OCI-LY7 (cell line): ENCODE measurements around the gene JADE3. TPM values are rescaled to one million over a fixed set of nuclear protein-coding genes. Genes with fewer than 3 reads are reported as not detected.

Experiments
- BruUV-seq: library from RNA; stranded (reverse); fragments of 400-500 nt; replicated peaks from 2 replicates; lab custom pipeline; 2021; lab: Mats Ljungman, UMichigan
- CTCF ChIA-PET: fragments of 300-600 bp; sonication (Branson Sonifier 250); formaldehyde crosslinking; loops from one replicate; lab custom pipeline; 2022; ENCODE audit warnings: antibody characterized with exemption; ENCODE audit not compliant: unreplicated experiment; lab: Charles Lee
- POLR2A ChIA-PET: fragments of 300-600 bp; sonication (Branson Sonifier 250); formaldehyde crosslinking; loops from one replicate; lab custom pipeline; 2022; ENCODE audit warnings: antibody characterized with exemption; lab: Charles Lee
- DNase-seq: peaks from one replicate; pipeline ENCODE4 v3.0.0-alpha.2; 2015; ENCODE audit warnings: low spot score
- H2AFZ ChIP-seq: fragments of 200-600 bp; sonication (generic), shearing (Covaris generic); 2 replicates; pipeline ENCODE4 v1.6.1; 2014; ENCODE audit warnings: mild to moderate bottlenecking, antibody characterized with exemption, low read length, moderate library complexity
- H3K27ac ChIP-seq: fragments of 200-600 bp; sonication (generic); 2 replicates; pipeline ENCODE4 v1.5.1; 2014; ENCODE audit warnings: mixed run types, low read depth, mild to moderate bottlenecking, moderate library complexity, low read length, inconsistent platforms; ENCODE audit not compliant: poor library complexity, severe bottlenecking
- H3K36me3 ChIP-seq: fragments of 200-600 bp; sonication (generic); 2 replicates; pipeline ENCODE4 v1.6.1; 2014; ENCODE audit warnings: mild to moderate bottlenecking, antibody characterized with exemption, low read length, moderate library complexity, mixed read lengths; ENCODE audit not compliant: insufficient read depth
- H3K4me1 ChIP-seq: fragments of 200-600 bp; sonication (generic); 2 replicates; pipeline ENCODE4 v1.5.1; 2014; ENCODE audit warnings: mild to moderate bottlenecking, low read length; ENCODE audit not compliant: insufficient read depth, poor library complexity, severe bottlenecking
- H3K4me2 ChIP-seq: fragments of 200-600 bp; sonication (generic); 2 replicates; pipeline ENCODE4 v1.6.1; 2014; ENCODE audit warnings: mild to moderate bottlenecking, low read length
- H3K4me3 ChIP-seq: fragments of 200-600 bp; sonication (generic); 2 replicates; pipeline ENCODE4 v1.5.1; 2014; ENCODE audit warnings: mild to moderate bottlenecking, low read depth, low read length; ENCODE audit not compliant: poor library complexity, severe bottlenecking
- H3K79me2 ChIP-seq: fragments of 200-600 bp; sonication (generic); 2 replicates; pipeline ENCODE4 v1.6.1; 2016; ENCODE audit warnings: low read depth, mild to moderate bottlenecking, low read length, moderate library complexity, mixed read lengths; ENCODE audit not compliant: insufficient read depth
- H3K9me2 ChIP-seq: fragments of 200-600 bp; sonication (generic); 2 replicates; pipeline ENCODE4 v1.6.1; 2016; ENCODE audit warnings: mild to moderate bottlenecking, low read length, mixed read lengths; ENCODE audit not compliant: insufficient read depth
- H3K9me3 ChIP-seq: fragments of 200-600 bp; sonication (generic); 2 replicates; pipeline ENCODE4 v1.6.1; 2014; ENCODE audit warnings: mild to moderate bottlenecking, mixed run types, low read length, mixed read lengths
- H4K20me1 ChIP-seq: fragments of 200-600 bp; sonication (generic); 2 replicates; pipeline ENCODE4 v1.6.1; 2014; ENCODE audit warnings: mild to moderate bottlenecking, antibody characterized with exemption, low read length, moderate library complexity, mixed read lengths; ENCODE audit not compliant: insufficient read depth
- EZH2phosphoT487 ChIP-seq: fragments of 200-600 bp; sonication (generic); IDR thresholded peaks from 2 replicates; pipeline ENCODE4 v1.6.1; 2018; ENCODE audit warnings: low read depth, borderline replicate concordance, mild to moderate bottlenecking, mixed run types, antibody characterized with exemption, low read length, moderate library complexity, mixed read lengths
- intact Hi-C: fragments of 100-400 bp; cut with micrococcal nuclease; formaldehyde crosslinking; loops from one replicate; pipeline ENCODE4 v1.10.0; 2022; ENCODE audit not compliant: unreplicated experiment
- total RNA-seq, 2 experiments: library from RNA; depleted of rRNA in 1 of 2; stranded (reverse); fragments of >200 nt in 1 of 2; shearing (Covaris generic) in 1 of 2; gene quantifications; 2 replicates each; pipeline ENCODE4 v1.2.3, GENCODE V29; 2014 to 2022
- TF ChIP-seq, protein P1 (sequence below): fragments of 200-600 bp; sonication (generic); conservative IDR thresholded peaks from 2 replicates; pipeline ENCODE4 v1.5.1; 2014; ENCODE audit warnings: mild to moderate bottlenecking, antibody characterized with exemption, low read length, moderate library complexity, mixed read lengths

JADE3 gene
- total RNA-seq, 2 experiments from 2014 or later = 6.1 to 10.7 TPM

DNA sequence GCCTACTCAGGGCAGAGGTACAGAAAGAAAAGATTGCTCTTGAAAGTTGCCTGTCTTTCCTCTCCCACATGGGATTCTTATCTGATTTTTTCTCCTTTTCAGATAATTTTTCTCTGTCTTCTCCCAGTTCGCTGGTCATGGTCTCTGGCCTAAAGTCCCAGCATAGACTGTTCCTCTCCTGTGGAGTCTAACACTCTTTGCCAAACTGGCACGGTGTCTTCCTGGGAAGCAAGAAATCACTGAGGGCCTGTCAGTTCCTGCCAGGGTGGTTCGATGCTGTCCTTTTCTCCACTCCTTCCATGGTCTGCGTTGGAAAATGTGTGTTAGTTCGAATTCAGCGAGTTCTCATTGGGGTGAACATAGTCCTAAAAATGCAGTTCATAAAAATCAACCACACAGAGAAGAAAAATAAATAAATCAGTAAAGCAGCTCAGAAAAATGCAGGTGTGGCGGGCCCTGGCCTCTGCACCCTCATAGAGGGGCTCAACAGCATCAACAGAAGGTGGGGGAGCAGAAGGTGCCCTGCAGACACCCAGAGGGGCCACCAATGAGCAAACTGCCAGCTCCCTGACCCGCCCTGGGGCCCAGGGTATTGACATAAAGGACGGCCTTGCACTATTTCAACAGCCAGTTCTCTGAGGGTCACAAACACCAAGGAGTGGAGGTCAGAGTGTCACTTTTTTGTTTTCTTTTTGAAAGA lies 168.1 kb downstream of the JADE3 start:
- H3K79me2 ChIP-seq = no peaks in the 10 kb centered on the region
- no TSS peak for BruUV-seq
- no peak overlapping the region for H3K4me3 ChIP-seq
- H4K20me1 ChIP-seq = no peaks in the 10 kb centered on the region
- no peak for DNase-seq
- H3K9me2 ChIP-seq = no peaks in the 10 kb centered on the region
- ChIA-PET POLR2A (no interaction called here), CTCF (no interaction called here)
- no peak overlapping the region for H3K4me2 ChIP-seq
- H3K36me3 ChIP-seq = no peaks in the 10 kb centered on the region
- no peak overlapping the region for H2AFZ ChIP-seq
- intact Hi-C loops = no loop called here
- H3K27ac ChIP-seq = no peak overlapping the region
- TF ChIP-seq EZH2phosphoT487 = no peak
- TF ChIP-seq, protein P1, sequence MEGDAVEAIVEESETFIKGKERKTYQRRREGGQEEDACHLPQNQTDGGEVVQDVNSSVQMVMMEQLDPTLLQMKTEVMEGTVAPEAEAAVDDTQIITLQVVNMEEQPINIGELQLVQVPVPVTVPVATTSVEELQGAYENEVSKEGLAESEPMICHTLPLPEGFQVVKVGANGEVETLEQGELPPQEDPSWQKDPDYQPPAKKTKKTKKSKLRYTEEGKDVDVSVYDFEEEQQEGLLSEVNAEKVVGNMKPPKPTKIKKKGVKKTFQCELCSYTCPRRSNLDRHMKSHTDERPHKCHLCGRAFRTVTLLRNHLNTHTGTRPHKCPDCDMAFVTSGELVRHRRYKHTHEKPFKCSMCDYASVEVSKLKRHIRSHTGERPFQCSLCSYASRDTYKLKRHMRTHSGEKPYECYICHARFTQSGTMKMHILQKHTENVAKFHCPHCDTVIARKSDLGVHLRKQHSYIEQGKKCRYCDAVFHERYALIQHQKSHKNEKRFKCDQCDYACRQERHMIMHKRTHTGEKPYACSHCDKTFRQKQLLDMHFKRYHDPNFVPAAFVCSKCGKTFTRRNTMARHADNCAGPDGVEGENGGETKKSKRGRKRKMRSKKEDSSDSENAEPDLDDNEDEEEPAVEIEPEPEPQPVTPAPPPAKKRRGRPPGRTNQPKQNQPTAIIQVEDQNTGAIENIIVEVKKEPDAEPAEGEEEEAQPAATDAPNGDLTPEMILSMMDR = no peak
- H3K9me3 ChIP-seq = no peaks in the 10 kb centered on the region
- H3K4me1 ChIP-seq = no peaks in the 10 kb centered on the region

DNA sequence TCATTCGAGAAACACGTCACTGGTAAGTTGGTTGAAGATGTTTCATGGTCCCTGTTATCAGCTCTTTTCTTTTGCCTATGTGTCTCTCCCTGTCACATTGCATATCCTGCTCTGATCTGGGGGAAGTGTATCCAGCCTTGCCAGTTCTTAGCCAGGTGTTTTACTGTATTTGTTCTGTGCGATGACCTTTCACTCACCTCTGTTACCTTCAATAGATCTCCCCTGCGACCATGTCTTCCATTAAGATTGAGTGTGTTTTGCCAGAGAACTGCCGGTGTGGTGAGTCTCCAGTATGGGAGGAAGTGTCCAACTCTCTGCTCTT lies 168.7 kb downstream of the JADE3 start:
- Histone ChIP-seq H2AFZ (no peak overlapping the region), H3K4me2 (no peak overlapping the region), H3K79me2 (no peaks in the 10 kb centered on the region), H3K4me3 (no peak overlapping the region), H3K9me3 (no peaks in the 10 kb centered on the region), H3K4me1 (no peaks in the 10 kb centered on the region), H3K9me2 (no peaks in the 10 kb centered on the region), H3K27ac (no peak overlapping the region), H4K20me1 (no peaks in the 10 kb centered on the region), H3K36me3 (no peaks in the 10 kb centered on the region)
- ChIA-PET POLR2A (interaction anchor here (0.6 kb wide), 1 partner anchor 488 kb away, joined by 7 read pairs; no protein-coding TSS in a partner anchor), CTCF (no interaction called here)
- TF ChIP-seq EZH2phosphoT487 = no peak
- TF ChIP-seq, protein P1 = no peak
- no peak for DNase-seq
- intact Hi-C loops = no loop called here
- BruUV-seq = no TSS peak

DNA sequence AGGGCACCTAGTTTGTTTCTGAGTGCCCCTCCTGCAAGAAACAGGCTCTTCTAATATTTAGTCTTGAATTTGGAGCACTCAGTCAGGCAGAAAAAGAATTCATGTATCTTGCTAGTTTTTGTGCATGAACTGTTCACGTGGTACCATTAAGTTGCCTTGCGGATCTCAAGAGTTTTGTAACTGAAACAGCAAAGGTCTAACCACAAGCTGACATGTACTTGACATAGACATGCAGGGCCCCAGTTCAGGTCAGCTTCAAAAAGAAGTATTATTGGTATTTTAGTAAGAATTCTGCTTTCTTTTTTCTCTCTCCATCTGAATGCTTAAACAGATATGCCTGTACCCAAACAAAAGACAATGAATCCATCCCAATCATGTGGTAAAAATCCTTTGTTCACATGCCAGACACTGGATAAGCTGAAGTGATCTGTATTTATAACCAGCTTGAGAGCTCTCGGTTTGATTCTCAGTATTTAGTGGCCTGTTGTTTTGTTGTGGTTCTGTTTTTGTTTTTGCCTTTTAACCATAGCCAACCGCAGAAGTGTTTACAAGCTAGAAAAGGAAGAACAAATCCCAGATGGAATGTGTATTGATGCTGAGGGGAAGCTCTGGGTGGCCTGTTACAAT lies 179.0 kb downstream of the JADE3 start:
- Histone ChIP-seq H3K4me2 (no peak overlapping the region), H3K79me2 (no peaks in the 10 kb centered on the region), H3K4me3 (no peak overlapping the region), H3K27ac (no peak overlapping the region), H2AFZ (no peak overlapping the region), H3K36me3 (no peaks in the 10 kb centered on the region), H3K9me2 (no peaks in the 10 kb centered on the region), H3K9me3 (no peaks in the 10 kb centered on the region), H3K4me1 (no peaks in the 10 kb centered on the region), H4K20me1 (no peaks in the 10 kb centered on the region)
- no peak for DNase-seq
- no TSS peak for BruUV-seq
- ChIA-PET CTCF (no interaction called here), POLR2A (no interaction called here)
- intact Hi-C loops = loop anchor here (10.0 kb wide), 1 partner anchor 186 kb away; no protein-coding TSS in a partner anchor
- TF ChIP-seq, protein P1 = no peak
- TF ChIP-seq EZH2phosphoT487 = no peak
